ENCODE results near the gene CYBA. TPM values are rescaled to one million over a fixed set of nuclear protein-coding genes. Genes with fewer than 3 reads are reported as not detected.

Gene CYBA
- total RNA-seq, 1 donor from 2014 or later: 48.6 TPM

DNA sequence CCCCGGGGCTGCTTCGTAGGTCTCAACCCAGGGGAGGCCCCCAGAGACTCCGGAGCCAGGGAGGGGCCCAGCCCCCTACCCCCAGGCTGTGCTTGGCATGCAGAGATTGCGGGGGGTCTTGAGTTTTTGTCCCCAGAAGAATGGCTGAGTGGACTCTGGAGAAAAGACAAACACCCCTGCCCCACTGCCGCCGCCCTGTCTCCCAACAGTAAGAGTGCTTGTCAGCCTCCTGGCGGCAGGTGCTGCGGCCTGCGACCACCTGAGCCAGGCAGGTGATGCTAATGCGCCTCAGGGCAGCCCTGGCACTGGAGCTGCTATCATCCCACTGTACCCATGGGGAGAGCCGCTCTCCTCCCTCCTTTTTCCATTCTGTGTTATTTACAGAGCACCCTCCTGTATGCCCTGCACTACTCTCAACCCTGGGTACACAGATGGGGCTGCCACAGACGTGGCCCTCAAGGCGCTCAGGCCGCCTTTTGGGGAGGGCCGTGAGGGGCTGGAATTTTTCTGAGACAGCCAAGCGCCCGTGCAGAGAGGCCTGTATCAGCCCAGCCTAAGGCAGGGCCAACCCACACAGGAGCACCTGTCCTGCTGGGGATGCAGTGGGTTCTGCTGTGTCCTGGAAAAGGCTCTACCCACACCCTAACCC is 15.1 kb downstream of the CYBA start:
- intact Hi-C loops (cut with micrococcal nuclease): no loop called here
- no peak for ATAC-seq
- no peak for DNase-seq

- ATAC-seq (no peak), DNase-seq (no peak)
- intact Hi-C loops (cut with micrococcal nuclease): no loop called here
Observed at GRCh38 chr16:88634994-88635670, 15.7 kb downstream of the CYBA start.

- peak; percentile 65 for DNase-seq
- intact Hi-C loops (cut with micrococcal nuclease): no loop called here
- ATAC-seq: peak; percentile 61
Observed at GRCh38 chr16:88634141-88634993, 16.5 kb downstream of the CYBA start.

DNA sequence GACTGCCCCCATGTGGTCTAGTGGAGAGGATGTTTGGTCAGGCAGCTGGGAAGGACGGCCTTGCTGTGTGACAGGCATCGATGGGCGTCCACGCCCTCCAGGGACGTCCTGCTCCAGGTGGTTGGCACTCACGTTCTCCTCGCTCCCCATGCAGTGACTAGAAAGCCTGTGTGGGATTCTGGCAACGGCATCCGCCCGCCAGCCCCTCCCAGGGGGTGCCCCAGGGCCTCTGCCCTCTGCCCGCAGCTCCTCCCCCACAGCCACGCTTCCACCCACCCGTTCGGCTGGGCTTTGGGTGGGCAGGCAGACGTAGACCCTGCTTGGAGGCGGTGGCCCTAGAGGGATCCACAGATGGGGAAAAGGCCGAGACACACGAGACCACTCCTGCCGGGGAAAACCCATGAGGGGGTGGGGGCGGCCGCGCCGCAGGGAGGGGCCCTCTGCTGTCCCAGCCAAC is 17.1 kb downstream of the CYBA start:
- DNase-seq (no peak), ATAC-seq (peak; percentile 15)
- intact Hi-C loops (cut with micrococcal nuclease): no loop called here

DNA sequence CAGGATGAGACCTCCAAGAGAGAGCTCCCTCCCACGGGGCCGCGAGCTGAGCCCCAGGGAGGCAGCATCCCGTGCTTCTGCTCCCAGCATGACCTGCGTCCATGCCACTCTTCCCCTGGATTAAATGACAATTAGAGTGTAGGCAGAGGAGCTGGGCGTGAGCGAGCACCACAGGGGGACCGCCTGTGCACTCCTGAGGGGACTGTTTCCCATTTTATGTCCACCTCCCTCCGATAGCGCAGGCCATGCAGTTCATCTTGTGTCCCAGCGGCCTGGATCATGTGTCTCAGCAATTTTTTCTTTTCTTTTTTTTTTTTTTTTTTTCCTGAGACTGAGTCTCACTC is 18.3 kb downstream of the CYBA start:
- DNase-seq: no peak
- ATAC-seq: no peak
- intact Hi-C loops (cut with micrococcal nuclease): no loop called here

GRCh38 chr16:88631920-88632586 is 18.8 kb downstream of the CYBA start:
- no peak for ATAC-seq
- intact Hi-C loops (cut with micrococcal nuclease): no loop called here

DNA sequence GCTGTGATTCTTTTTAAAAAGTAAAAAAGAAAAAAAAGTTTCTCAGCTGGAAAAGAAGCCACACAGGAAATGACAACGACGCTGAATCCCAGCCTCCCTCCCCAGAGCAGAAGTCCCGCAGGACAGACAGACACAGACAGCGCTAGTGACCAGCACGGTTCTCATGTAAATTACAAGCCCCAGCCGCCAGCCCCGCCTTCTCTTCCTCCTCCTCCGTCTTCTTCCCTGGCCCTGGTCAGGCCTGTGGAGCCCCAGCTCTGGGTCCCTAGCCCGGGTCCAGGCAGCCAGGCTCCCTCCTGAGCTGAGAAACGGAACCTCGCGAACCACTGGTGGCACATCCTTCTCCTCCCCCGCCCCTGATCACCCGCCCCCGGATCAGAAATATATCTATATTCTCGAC is 19.5 kb downstream of the CYBA start:
- no peak for ATAC-seq
- intact Hi-C loops (cut with micrococcal nuclease): no loop called here
- no peak for DNase-seq

More at GRCh38 chr16:88631920-88632586, 18.8 kb downstream of the CYBA start:
- no peak for DNase-seq

DNA sequence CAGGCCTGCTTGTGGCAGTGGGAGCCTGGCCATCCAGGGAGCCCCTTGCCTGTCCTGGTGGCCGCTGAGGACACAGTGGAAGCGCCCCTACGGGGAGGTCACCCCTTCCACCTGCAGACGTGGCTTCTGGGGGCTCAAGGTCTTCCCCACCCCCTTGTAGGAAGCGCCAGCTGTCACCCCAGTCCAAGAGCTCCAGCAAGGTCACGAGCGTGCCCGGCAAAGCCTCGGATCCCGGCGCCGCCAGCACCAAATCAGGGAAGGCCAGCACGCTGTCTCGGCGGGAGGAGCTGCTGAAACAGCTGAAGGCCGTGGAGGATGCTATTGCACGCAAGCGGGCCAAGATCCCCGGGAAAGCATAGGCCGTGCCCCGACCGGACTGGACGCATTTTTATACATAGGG is 19.9 kb downstream of the CYBA start:
- ATAC-seq: no peak
- no peak for DNase-seq
- intact Hi-C loops (cut with micrococcal nuclease): no loop called here

DNA sequence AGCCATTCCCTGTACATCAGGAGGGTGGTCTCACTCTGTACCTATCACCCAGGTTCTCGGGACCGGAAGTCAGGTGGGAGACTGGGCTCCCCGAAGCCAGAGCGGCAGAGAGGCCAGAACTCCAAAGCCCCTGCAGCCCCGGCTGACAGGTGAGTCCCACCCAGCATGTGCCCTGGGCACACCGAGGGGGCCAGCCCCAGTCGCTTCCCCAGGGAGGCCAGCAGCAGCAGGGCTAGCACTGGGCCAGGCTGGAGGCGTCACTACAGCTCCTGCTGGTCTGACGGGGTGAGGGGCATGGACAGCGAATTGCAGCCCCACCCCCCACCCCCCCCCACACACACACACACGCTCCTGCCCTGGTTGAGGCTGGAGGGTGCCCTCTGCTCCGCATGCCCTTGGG is 20.4 kb downstream of the CYBA start:
- ATAC-seq (no peak), DNase-seq (no peak)
- intact Hi-C loops (cut with micrococcal nuclease): no loop called here

- ATAC-seq: no peak
- intact Hi-C loops (cut with micrococcal nuclease): no loop called here
- DNase-seq: no peak
Observed at GRCh38 chr16:88629835-88630234, 21.0 kb downstream of the CYBA start.

DNA sequence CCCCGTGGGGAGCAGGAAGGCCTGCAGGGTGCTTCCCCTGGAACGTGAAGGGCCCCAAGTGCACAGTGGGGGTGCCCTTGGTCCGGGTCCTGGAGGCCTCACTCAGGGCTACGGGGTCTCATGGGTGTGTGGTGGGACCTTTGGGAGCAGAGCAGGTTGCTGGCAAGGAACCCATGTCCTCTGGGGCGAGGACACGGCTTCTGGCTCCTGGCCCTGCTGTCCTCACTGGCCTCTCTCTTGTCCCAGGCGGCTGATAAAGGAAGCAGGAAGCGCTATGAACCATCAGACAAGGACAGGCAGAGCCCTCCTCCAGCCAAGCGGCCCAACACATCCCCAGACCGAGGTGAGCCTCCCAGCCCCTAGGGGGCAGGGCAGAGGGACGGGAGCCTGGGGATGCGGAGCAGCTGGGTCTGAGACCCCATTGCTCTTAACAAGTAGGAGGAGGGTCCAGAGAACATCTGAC is 22.3 kb downstream of the CYBA start:
- peak; percentile 78 for DNase-seq
- intact Hi-C loops (cut with micrococcal nuclease): no loop called here
- ATAC-seq: peak; percentile 91

DNA sequence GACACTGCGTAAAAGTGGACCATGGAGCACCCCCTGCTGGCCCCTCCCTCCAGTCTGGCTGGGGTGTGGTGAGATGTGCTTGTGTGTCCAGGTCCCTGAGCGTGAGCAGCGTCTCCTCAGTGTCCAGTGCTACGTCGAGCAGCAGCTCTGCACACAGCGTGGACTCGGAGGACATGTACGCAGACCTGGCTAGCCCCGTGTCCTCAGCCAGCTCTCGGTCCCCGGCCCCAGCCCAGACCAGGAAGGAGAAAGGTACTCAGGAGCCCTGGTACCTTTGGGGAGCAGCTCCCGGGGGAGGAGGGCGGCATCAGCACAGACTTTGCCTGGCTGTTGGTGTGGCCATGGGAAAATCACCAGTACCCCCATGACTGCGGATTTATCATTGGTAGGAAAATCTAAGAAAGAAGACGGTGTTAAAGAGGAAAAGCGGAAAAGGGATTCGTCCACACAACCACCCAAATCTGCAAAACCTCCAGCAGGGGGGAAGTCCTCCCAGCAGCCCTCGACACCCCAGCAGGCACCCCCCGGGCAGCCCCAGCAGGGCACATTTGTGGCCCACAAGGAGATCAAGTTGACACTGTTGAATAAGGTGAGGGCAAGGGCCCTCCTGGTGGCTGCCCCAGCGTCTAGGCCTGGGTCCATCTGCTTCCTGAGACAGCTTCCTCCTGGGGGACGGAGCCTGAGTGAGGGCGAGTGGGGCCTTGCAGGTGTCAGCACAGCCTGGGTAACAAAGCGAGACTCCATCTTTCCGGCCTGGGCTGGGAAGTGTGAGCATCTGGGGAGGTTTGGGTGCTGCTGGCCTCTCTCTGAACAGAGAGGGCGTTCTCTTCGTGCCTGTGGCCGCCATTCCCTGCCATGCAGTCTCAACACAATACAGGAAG is 23.1 kb downstream of the CYBA start:
- intact Hi-C loops (cut with micrococcal nuclease): no loop called here
- DNase-seq: no peak
- no peak for ATAC-seq

GRCh38 chr16:88626646-88627045 is 24.2 kb downstream of the CYBA start:
- DNase-seq (no peak), ATAC-seq (no peak)
- intact Hi-C loops (cut with micrococcal nuclease): no loop called here

DNA sequence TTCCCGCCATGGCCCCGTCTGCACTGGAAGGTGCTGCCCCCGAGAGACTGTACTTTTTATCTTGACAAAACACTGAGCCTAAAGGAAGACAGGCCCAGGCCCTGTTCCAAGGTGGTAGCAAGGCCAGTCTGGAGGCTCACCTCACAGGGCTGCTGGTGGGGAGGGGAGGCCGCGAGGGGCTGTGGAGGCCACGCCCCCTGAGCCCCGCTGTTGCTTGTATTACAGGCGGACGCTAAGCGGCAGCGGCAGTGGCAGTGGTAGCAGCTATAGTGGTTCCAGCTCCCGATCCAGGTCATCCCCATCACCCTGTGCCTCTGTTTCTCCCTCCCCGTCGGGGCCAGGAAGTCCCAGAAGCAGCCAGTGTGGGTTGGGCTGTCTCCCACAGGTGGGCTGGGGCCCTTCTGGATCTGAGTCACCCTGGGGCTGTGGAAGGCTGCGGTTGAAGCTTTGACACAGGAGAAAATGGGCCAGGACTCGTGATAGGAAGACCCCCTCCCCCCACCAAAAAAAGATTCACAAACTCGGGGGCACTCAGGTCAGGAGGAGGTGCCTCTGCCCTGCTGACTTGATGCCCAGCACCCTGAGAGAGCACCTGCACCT is 25.8 kb downstream of the CYBA start:
- intact Hi-C loops (cut with micrococcal nuclease): no loop called here
- DNase-seq (no peak), ATAC-seq (no peak)

DNA sequence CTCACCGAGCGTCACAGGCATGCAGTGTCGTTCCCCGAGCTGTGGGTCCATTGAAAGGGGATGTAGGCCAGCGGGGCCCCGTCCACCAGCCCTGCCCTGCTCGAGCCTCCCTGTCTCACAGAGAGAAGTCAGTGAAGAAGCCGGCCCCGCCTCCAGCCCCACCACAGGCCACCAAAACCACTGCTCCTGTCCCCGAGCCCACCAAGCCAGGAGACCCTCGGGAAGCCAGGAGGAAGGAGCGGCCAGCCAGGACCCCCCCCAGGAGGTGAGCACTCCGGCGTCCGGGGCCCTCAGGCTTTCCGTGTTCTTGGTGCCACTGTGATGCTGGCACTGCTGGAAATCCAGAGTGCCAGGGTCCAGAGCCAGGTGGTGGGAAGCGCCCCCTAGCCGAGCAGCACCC is 26.4 kb downstream of the CYBA start:
- ATAC-seq: no peak
- DNase-seq: no peak
- intact Hi-C loops (cut with micrococcal nuclease): no loop called here

DNA sequence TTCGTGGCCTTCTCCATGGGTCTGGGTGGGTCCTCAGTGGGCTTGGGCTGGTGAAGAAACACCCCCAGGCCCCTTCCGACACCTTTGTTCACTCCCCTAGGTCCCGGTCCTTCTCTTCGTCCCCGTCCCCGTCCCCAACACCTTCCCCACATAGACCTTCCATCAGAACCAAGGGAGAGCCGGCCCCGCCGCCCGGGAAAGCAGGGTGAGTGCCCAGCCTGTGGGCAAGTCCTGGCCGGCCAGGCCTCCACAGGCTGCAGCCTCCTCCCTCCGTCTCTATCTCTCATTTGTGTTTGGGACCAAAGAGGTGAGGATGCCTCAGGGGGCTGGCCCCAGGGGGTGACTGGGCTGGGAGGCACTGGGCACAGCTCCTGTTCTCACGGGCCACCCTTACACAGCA is 27.0 kb downstream of the CYBA start:
- intact Hi-C loops (cut with micrococcal nuclease): no loop called here
- ATAC-seq (no peak), DNase-seq (no peak)

DNA sequence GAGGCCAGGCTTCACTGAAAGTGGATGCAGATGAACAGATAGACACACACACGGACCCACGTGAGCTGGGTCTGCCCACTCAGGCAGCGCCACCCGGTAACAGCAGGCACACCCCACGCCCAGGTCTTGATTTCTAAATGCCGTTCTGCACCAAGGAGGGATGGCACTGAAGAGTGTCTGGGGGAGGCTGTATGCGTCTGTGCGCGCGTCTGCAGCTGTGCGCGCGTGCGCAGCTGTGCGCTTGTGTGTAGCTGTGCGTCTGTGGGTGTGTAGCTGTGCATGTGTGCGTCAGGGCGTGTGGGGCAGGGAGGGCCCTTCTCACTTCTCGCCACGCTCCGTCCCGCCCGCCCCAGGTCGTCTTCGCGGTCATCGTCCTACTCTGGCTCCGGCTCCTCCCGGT is 28.0 kb downstream of the CYBA start:
- intact Hi-C loops (cut with micrococcal nuclease): no loop called here
- no peak for ATAC-seq
- DNase-seq: no peak

- intact Hi-C loops (cut with micrococcal nuclease): no loop called here
- ATAC-seq: no peak
- no peak for DNase-seq
Observed at GRCh38 chr16:88622125-88622524, 28.7 kb downstream of the CYBA start.
